Calu3 (cell line): ENCODE results near the gene ENDOU. TPM values are rescaled to one million over a fixed set of nuclear protein-coding genes. Genes with fewer than 3 reads are reported as not detected.

Experiments
- BruUV-seq: library from RNA; stranded (reverse); fragments of 400-500 nt; replicated peaks from 2 replicates; lab custom pipeline; 2021; lab: Mats Ljungman, UMichigan
- CTCF ChIA-PET: fragments of 300-600 bp; sonication (Branson Sonifier 250); formaldehyde crosslinking; loops from one replicate; lab custom pipeline; 2022; ENCODE audit warnings: antibody characterized with exemption; lab: Charles Lee
- DNase-seq: peaks from one replicate; pipeline ENCODE4 v3.0.0; 2022
- H3K27ac Mint-ChIP-seq: one replicate; pipeline ENCODE4 v1.8.0; 2022; ENCODE audit warnings: mixed read lengths; ENCODE audit not compliant: unreplicated experiment
- H3K27me3 Mint-ChIP-seq: one replicate; pipeline ENCODE4 v1.8.0; 2022; ENCODE audit warnings: mixed read lengths; ENCODE audit not compliant: unreplicated experiment
- H3K36me3 Mint-ChIP-seq: one replicate; pipeline ENCODE4 v1.8.0; 2022; ENCODE audit warnings: mild to moderate bottlenecking, moderate library complexity, mixed read lengths; ENCODE audit not compliant: insufficient read depth, unreplicated experiment
- H3K4me1 Mint-ChIP-seq: one replicate; pipeline ENCODE4 v1.8.0; 2022; ENCODE audit warnings: mild to moderate bottlenecking, low read depth, mixed read lengths; ENCODE audit not compliant: unreplicated experiment
- H3K4me3 Mint-ChIP-seq: one replicate; pipeline ENCODE4 v1.8.0; 2022; ENCODE audit warnings: mild to moderate bottlenecking, low read depth, moderate library complexity, mixed read lengths; ENCODE audit not compliant: unreplicated experiment
- H3K9me3 Mint-ChIP-seq: one replicate; pipeline ENCODE4 v1.8.0; 2022; ENCODE audit warnings: low read depth, mixed read lengths; ENCODE audit not compliant: unreplicated experiment
- CTCF ChIP-seq: fragments of 200-600 bp; IDR thresholded peaks from one replicate; pipeline ENCODE4 v1.8.0; 2022; ENCODE audit warnings: antibody characterized with exemption; ENCODE audit not compliant: unreplicated experiment
- intact Hi-C: fragments of 100-400 bp; cut with micrococcal nuclease; formaldehyde crosslinking; loops from one replicate; pipeline ENCODE4 v1.10.0; 2022; ENCODE audit not compliant: unreplicated experiment
- total RNA-seq: library from RNA; stranded (reverse); gene quantifications from 2 replicates; pipeline ENCODE4 v1.2.3, GENCODE V29; 2022

Gene ENDOU
- total RNA-seq, 1 experiment from 2014 or later: not detected

GRCh38 chr12:47712171-47712570 is 13.1 kb downstream of the ENDOU start:
- no peak for TF ChIP-seq CTCF
- Mint-ChIP-seq H3K27me3 (no peaks in the 10 kb centered on the region), H3K36me3 (no peaks in the 10 kb centered on the region), H3K9me3 (no peaks in the 10 kb centered on the region), H3K4me3 (no peak overlapping the region), H3K27ac (no peak overlapping the region), H3K4me1 (no peaks in the 10 kb centered on the region)
- no TSS peak for BruUV-seq
- intact Hi-C loops: no loop called here
- CTCF ChIA-PET: no interaction called here
- no peak for DNase-seq

- DNase-seq: no peak
- H3K4me1 Mint-ChIP-seq: no peaks in the 10 kb centered on the region
- H3K36me3 Mint-ChIP-seq: peaks cover 2% of the 10 kb centered on the region
- CTCF ChIA-PET: interaction anchor here (0.5 kb wide), 1 partner anchor 839 kb away, joined by 3 read pairs; no protein-coding TSS in a partner anchor
- no peak overlapping the region for H3K27ac Mint-ChIP-seq
- H3K4me3 Mint-ChIP-seq: no peak overlapping the region
- BruUV-seq: no TSS peak
- no peak for TF ChIP-seq CTCF
- H3K9me3 Mint-ChIP-seq: no peaks in the 10 kb centered on the region
- intact Hi-C loops: no loop called here
- H3K27me3 Mint-ChIP-seq: no peaks in the 10 kb centered on the region
These were observed 13.8 kb downstream of the ENDOU start for GRCh38 chr12:47711448-47711847.

- H3K27ac Mint-ChIP-seq: no peak overlapping the region
- peaks cover under 1% of the 10 kb centered on the region for H3K4me1 Mint-ChIP-seq
- H3K27me3 Mint-ChIP-seq: no peaks in the 10 kb centered on the region
- H3K36me3 Mint-ChIP-seq: peaks cover 14% of the 10 kb centered on the region
- no peaks in the 10 kb centered on the region for H3K9me3 Mint-ChIP-seq
- no peak overlapping the region for H3K4me3 Mint-ChIP-seq
- CTCF ChIA-PET: no interaction called here
- TF ChIP-seq CTCF: no peak
- intact Hi-C loops: no loop called here
- BruUV-seq: no TSS peak
- no peak for DNase-seq
These were observed 15.0 kb downstream of the ENDOU start for GRCh38 chr12:47710278-47710677.

- CTCF ChIA-PET: no interaction called here
- peaks cover 7% of the 10 kb centered on the region for H3K4me1 Mint-ChIP-seq
- H3K27me3 Mint-ChIP-seq: no peaks in the 10 kb centered on the region
- H3K9me3 Mint-ChIP-seq: no peaks in the 10 kb centered on the region
- no peak overlapping the region for H3K27ac Mint-ChIP-seq
- intact Hi-C loops: no loop called here
- H3K36me3 Mint-ChIP-seq: peaks cover 20% of the 10 kb centered on the region
- BruUV-seq: no TSS peak
- no peak for TF ChIP-seq CTCF
- no peak overlapping the region for H3K4me3 Mint-ChIP-seq
- DNase-seq: no peak
These were observed 15.6 kb downstream of the ENDOU start for GRCh38 chr12:47709671-47710070.
